DND-41 (cell line): Measurements from ENCODE around the gene VPS8.

ENCODE experiments used
- EZH2 ChIP-seq: IDR thresholded peaks from 3 replicates; pipeline ENCODE4 v1.6.1; 2012; ENCODE audit warnings: borderline replicate concordance, low read depth, mild to moderate bottlenecking, moderate library complexity, low read length, inconsistent platforms; ENCODE audit not compliant: severe bottlenecking
- TF ChIP-seq, protein P1 (sequence below): IDR thresholded peaks from 2 replicates; pipeline ENCODE4 v1.5.1; 2012; ENCODE audit warnings: borderline replicate concordance, low read length, moderate library complexity, mild to moderate bottlenecking; ENCODE audit not compliant: poor library complexity, severe bottlenecking; ENCODE audit errors: extremely low read depth

DNA sequence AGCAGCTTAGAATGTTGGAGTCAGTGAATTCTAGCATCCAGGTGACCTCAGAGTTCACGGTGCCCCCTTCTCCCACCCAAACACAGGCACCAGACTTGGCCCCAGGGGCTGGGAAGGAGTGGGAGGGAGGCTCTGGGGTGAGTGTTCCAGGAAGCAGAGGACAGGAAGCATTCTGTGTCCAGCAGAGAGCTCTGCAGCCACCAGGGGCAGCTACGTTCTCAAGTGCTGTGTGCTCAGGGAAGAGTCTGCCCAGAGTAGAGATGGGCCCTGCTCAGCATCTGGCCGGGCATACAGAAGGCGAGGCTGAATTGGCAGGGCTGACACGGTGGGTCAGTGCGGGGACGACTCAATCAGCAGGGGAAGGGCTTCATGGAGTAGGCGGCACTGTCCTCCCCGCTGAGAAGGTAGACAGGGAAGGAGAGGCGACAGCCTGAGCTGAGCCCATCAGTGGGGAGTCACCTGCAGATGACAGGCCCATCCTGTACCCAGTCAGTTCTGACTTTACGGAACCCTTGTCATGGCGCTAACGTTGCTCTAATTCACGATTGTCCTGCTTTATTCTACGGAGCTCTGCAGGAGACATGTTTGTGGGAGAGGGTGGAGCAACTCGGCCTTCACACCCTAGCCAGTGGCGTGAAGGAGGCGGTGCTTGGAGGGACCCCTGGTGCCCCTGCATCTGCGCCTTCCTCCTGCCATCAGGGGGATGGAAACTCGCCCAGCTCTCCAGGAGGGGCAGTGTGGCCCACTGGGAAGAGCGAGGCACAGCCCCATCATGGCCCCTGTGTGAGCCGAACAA is 258.7 kb downstream of the VPS8 start:
- no peak for TF ChIP-seq EZH2
- TF ChIP-seq, protein P1, sequence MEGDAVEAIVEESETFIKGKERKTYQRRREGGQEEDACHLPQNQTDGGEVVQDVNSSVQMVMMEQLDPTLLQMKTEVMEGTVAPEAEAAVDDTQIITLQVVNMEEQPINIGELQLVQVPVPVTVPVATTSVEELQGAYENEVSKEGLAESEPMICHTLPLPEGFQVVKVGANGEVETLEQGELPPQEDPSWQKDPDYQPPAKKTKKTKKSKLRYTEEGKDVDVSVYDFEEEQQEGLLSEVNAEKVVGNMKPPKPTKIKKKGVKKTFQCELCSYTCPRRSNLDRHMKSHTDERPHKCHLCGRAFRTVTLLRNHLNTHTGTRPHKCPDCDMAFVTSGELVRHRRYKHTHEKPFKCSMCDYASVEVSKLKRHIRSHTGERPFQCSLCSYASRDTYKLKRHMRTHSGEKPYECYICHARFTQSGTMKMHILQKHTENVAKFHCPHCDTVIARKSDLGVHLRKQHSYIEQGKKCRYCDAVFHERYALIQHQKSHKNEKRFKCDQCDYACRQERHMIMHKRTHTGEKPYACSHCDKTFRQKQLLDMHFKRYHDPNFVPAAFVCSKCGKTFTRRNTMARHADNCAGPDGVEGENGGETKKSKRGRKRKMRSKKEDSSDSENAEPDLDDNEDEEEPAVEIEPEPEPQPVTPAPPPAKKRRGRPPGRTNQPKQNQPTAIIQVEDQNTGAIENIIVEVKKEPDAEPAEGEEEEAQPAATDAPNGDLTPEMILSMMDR = no peak
